Measurements from ENCODE around the gene USP32. TPM values are rescaled to one million over a fixed set of nuclear protein-coding genes. Genes with fewer than 3 reads are reported as not detected.

The USP32 gene
- total and polyA plus RNA-seq, 2 donors (not counting 3 experiments of a cell fraction or from before 2014, with no cell fraction given): 15.7 to 52.9 TPM

DNA sequence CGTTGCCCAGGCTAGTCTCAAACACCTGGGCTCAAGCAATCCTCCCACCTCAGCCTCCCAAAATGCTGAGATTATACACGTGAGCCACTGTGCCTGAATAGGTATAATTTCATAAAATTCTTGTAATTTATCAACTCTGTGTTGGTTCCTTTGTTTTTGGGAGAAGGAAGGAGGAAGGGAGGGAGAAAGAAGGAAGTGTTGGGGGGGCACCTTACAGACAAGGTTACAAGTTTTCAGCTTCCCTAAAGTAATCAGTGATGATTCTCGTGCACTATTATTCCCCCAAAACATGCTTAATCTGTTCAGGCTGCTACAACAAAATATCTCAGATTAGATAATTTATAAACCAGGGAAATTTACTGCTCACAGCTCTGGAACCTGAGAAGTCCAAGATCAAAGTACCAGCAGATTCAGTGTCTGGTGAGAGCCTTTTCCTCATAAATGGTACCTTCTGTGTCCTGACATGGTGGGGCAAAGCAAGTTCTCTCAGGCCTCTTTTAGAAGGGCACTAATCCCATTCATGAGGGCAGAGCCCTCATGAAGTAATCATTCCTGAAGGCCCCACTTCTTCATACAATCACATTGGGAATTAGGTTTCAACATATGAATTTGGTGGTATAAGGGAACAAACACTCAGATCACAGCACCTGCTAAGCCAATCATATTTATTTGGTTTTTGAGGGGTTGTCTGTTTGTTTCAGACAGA lies 28.1 kb downstream of the USP32 start:
- Histone ChIP-seq H3K36me3 (ENCODE audit: control insufficient read depth in 2 of 2, extremely low read depth in 1 of 2, insufficient read depth in 2 of 2, low read length in 2 of 2) (no peaks in the 10 kb centered on the region), H3K4me3 (replicated peaks in 1 of 3; ENCODE audit: insufficient read depth in 1 of 3, low read depth in 1 of 3, low read length in 3 of 3) (no peak overlapping the region), H3K27ac (ENCODE audit: insufficient read depth, low read depth, low read length) (no peak overlapping the region), H3K4me2 (ENCODE audit: insufficient read depth, low read length) (no peak overlapping the region), H2AFZ (ENCODE audit: low read depth, low read length) (no peak overlapping the region), H4K20me1 (replicated peaks; ENCODE audit: control insufficient read depth, extremely low read depth, insufficient read depth, low read length) (no peaks in the 10 kb centered on the region), H3K9ac (replicated peaks; ENCODE audit: extremely low read depth, insufficient read depth, low read length) (no peak overlapping the region), H3K9me1 (replicated peaks; ENCODE audit: control insufficient read depth, extremely low read depth, insufficient read depth, low read length) (no peaks in the 10 kb centered on the region), H3K9me3 (replicated peaks; ENCODE audit: control insufficient read depth, insufficient read depth, low read length) (no peaks in the 10 kb centered on the region), H3K4me1 (ENCODE audit: control insufficient read depth, extremely low read depth, insufficient read depth, low read length) (no peaks in the 10 kb centered on the region), H3K27me3 (ENCODE audit: control insufficient read depth in 2 of 2, insufficient read depth in 2 of 2, low read length in 2 of 2) (no peaks in the 10 kb centered on the region), H3K79me2 (ENCODE audit: control insufficient read depth, insufficient read depth, low read length) (peaks cover 34% of the 10 kb centered on the region)
- intact Hi-C loops (cut with micrococcal nuclease) (no loop called here), dilution Hi-C loops (cut with MboI; ENCODE audit: extremely low pct_ligation_motif_present, low sequenced_read_pairs) (no loop called here)
- ChIA-PET POLR2A (interaction anchor here (0.6 kb wide), 1 partner anchor 192 kb away, joined by 3 read pairs; no protein-coding TSS in a partner anchor), CTCF (no interaction called here)
- FAIRE-seq (no peak), DNase-seq (ENCODE audit: low read depth, low spot score) (no peak)
- BruUV-seq (replicated peaks): no TSS peak
- TF ChIP-seq POLR2AphosphoS5 (IDR thresholded peaks at IDR 0.05; ENCODE audit: insufficient read depth, low read depth, low read length): no peak
- TF ChIP-seq, protein P1, sequence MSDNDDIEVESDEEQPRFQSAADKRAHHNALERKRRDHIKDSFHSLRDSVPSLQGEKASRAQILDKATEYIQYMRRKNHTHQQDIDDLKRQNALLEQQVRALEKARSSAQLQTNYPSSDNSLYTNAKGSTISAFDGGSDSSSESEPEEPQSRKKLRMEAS (IDR thresholded peaks at IDR 0.05; ENCODE audit: insufficient read depth, insufficient read length): no peak
- TF ChIP-seq JUN (IDR thresholded peaks at IDR 0.05; ENCODE audit: borderline replicate concordance, insufficient read depth, insufficient read length, low read depth): no peak
- no peak for TF ChIP-seq POLR2A (IDR thresholded peaks at IDR 0.05; ENCODE audit: low read depth, low read length)
- no peak for TF ChIP-seq FOS (IDR thresholded peaks at IDR 0.05; ENCODE audit: borderline replicate concordance, insufficient read depth, low read length)
- no peak for TF ChIP-seq MYC (IDR thresholded peaks at IDR 0.05; ENCODE audit: low read depth, low read length)
- no peak for TF ChIP-seq GATA2 (IDR thresholded peaks at IDR 0.05; ENCODE audit: insufficient read depth, insufficient read length, low read depth, low read length)
- TF ChIP-seq, protein P2, sequence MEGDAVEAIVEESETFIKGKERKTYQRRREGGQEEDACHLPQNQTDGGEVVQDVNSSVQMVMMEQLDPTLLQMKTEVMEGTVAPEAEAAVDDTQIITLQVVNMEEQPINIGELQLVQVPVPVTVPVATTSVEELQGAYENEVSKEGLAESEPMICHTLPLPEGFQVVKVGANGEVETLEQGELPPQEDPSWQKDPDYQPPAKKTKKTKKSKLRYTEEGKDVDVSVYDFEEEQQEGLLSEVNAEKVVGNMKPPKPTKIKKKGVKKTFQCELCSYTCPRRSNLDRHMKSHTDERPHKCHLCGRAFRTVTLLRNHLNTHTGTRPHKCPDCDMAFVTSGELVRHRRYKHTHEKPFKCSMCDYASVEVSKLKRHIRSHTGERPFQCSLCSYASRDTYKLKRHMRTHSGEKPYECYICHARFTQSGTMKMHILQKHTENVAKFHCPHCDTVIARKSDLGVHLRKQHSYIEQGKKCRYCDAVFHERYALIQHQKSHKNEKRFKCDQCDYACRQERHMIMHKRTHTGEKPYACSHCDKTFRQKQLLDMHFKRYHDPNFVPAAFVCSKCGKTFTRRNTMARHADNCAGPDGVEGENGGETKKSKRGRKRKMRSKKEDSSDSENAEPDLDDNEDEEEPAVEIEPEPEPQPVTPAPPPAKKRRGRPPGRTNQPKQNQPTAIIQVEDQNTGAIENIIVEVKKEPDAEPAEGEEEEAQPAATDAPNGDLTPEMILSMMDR (IDR thresholded peaks at IDR 0.05; ENCODE audit: extremely low read depth in 1 of 2, insufficient read depth in 1 of 2, low read depth in 1 of 2, low read length in 2 of 2): no peak
- no peak for TF ChIP-seq EZH2 (IDR thresholded peaks at IDR 0.05; ENCODE audit: borderline replicate concordance, low read depth, low read length, severe bottlenecking)

Measured in endothelial cell of umbilical vein (primary cell).